ENCODE measurements around the gene HSPA12B.

DNA sequence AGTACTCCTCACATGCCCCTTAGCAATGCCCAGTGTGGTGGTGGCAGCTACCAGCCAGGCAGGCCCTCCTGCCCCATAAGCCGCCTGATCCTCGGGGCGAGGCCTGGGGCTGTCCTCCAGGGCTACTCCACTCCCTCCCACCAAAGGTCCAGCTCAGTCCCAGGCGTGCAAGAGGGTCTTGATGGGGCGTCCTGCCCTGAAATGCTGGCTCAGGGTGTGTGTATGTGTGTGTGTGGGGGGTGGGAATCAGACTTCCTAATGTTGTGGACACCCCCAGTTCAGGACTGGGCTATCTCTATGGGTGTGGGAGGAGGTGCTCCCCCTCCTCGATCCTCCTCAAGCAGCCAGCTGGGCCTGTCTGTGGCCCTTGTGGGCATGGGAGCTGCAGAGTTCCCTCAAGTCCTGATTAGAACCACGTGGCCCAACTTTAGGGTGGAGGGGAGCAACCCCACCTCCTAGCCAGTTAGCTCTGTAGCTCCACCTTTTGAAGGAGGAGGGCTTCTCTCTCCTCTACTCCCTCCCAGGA is 7.5 kb downstream of the HSPA12B start:
- TF ChIP-seq, protein P1, sequence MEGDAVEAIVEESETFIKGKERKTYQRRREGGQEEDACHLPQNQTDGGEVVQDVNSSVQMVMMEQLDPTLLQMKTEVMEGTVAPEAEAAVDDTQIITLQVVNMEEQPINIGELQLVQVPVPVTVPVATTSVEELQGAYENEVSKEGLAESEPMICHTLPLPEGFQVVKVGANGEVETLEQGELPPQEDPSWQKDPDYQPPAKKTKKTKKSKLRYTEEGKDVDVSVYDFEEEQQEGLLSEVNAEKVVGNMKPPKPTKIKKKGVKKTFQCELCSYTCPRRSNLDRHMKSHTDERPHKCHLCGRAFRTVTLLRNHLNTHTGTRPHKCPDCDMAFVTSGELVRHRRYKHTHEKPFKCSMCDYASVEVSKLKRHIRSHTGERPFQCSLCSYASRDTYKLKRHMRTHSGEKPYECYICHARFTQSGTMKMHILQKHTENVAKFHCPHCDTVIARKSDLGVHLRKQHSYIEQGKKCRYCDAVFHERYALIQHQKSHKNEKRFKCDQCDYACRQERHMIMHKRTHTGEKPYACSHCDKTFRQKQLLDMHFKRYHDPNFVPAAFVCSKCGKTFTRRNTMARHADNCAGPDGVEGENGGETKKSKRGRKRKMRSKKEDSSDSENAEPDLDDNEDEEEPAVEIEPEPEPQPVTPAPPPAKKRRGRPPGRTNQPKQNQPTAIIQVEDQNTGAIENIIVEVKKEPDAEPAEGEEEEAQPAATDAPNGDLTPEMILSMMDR (tag by site-specific recombination; IDR thresholded peaks at IDR 0.05), result no peak
- no peak for TF ChIP-seq ZNF214 (tag by site-specific recombination; IDR thresholded peaks at IDR 0.05; ENCODE audit: borderline replicate concordance)
- TF ChIP-seq TCF7L2 (IDR thresholded peaks at IDR 0.05; ENCODE audit: borderline replicate concordance, low read depth, low read length), result no peak
- TF ChIP-seq KLF16 (tag by site-specific recombination; IDR thresholded peaks at IDR 0.05), result no peak
- TF ChIP-seq PRDM1 (tag by site-specific recombination; IDR thresholded peaks at IDR 0.05), result no peak
- TF ChIP-seq ZNF24 (tag by site-specific recombination; IDR thresholded peaks at IDR 0.05), result no peak
- TF ChIP-seq HOXA7 (CRISPR knock-in tag; IDR thresholded peaks at IDR 0.05; ENCODE audit: borderline replicate concordance), result no peak
- TF ChIP-seq HOXD13 (CRISPR knock-in tag; IDR thresholded peaks at IDR 0.05; ENCODE audit: borderline replicate concordance), result no peak
- no peak for TF ChIP-seq ZBTB7A (tag by site-specific recombination; IDR thresholded peaks at IDR 0.05; ENCODE audit: low read depth)
- TF ChIP-seq, protein P2, sequence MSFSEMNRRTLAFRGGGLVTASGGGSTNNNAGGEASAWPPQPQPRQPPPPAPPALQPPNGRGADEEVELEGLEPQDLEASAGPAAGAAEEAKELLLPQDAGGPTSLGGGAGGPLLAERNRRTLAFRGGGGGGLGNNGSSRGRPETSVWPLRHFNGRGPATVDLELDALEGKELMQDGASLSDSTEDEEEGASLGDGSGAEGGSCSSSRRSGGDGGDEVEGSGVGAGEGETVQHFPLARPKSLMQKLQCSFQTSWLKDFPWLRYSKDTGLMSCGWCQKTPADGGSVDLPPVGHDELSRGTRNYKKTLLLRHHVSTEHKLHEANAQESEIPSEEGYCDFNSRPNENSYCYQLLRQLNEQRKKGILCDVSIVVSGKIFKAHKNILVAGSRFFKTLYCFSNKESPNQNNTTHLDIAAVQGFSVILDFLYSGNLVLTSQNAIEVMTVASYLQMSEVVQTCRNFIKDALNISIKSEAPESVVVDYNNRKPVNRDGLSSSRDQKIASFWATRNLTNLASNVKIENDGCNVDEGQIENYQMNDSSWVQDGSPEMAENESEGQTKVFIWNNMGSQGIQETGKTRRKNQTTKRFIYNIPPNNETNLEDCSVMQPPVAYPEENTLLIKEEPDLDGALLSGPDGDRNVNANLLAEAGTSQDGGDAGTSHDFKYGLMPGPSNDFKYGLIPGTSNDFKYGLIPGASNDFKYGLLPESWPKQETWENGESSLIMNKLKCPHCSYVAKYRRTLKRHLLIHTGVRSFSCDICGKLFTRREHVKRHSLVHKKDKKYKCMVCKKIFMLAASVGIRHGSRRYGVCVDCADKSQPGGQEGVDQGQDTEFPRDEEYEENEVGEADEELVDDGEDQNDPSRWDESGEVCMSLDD (tag by site-specific recombination; IDR thresholded peaks at IDR 0.05), result no peak
- TF ChIP-seq ZNF548 (tag by site-specific recombination; IDR thresholded peaks at IDR 0.05), result no peak
- TF ChIP-seq ZNF571 (tag by site-specific recombination; IDR thresholded peaks at IDR 0.05), result no peak
- TF ChIP-seq ZNF530 (tag by site-specific recombination; IDR thresholded peaks at IDR 0.05; ENCODE audit: low read depth), result no peak
